Peyer's patch (tissue), 4 donors: ENCODE data around the gene METTL24.

Experiments used
- CTCF ChIP-seq, 6 experiments: fragments of 450-650 bp in 4 of 6; fragments of 200-600 bp in 2 of 6; sonication (generic) in 1 of 6; IDR thresholded peaks; one replicate each; pipeline ENCODE4 v1.5.1; 2017 to 2019; ENCODE audit warnings: antibody characterized with exemption in 6 of 6, mild to moderate bottlenecking in 3 of 6, moderate library complexity in 1 of 6
- POLR2A ChIP-seq, 2 donors: fragments of 450-650 bp; IDR thresholded peaks; one replicate each; pipeline ENCODE4 v1.5.1; 2017; ENCODE audit warnings: antibody characterized with exemption in 2 of 2, mild to moderate bottlenecking in 2 of 2, moderate library complexity in 2 of 2

GRCh38 chr6:110318971-110319370 is 39.2 kb downstream of the METTL24 start:
- TF ChIP-seq POLR2A (IDR thresholded peaks at IDR 0.05) (no peak), CTCF (IDR thresholded peaks at IDR 0.05) (no peak)
